ENCODE data around the gene TMEM167B.

TMEM167B gene

GRCh38 chr1:109112652-109113285, 22.2 kb downstream of the TMEM167B start:
- H3K4me3 ChIP-seq (ENCODE audit: low read length), result no peak overlapping the region
- peak; percentile 44 for DNase-seq (ENCODE audit: low read depth)
- peak; percentile 98 for TF ChIP-seq CTCF (conservative IDR thresholded peaks at IDR 0.05; ENCODE audit: low read depth, low read length)

- H3K4me3 ChIP-seq (ENCODE audit: low read length), result peak within 1 kb of the TSS; percentile 35
- DNase-seq (ENCODE audit: low read depth), result no peak
- TF ChIP-seq CTCF (conservative IDR thresholded peaks at IDR 0.05; ENCODE audit: low read depth, low read length), result no peak
These were observed 23.2 kb downstream of the TMEM167B start, which contains the start of gene ELAPOR1 for GRCh38 chr1:109113590-109114341. Gene ELAPOR1 (plus strand): TSS chr1:109114115. CDS start chr1:109114184, 69 bp downstream.

GRCh38 chr1:109114342-109114674, 23.7 kb downstream of the TMEM167B start:
- no peak overlapping the region for H3K4me3 ChIP-seq (ENCODE audit: low read length)
- DNase-seq (ENCODE audit: low read depth), result no peak
- no peak for TF ChIP-seq CTCF (conservative IDR thresholded peaks at IDR 0.05; ENCODE audit: low read depth, low read length)

GRCh38 chr1:109115685-109116084, 25.1 kb downstream of the TMEM167B start:
- no peak for TF ChIP-seq CTCF (conservative IDR thresholded peaks at IDR 0.05; ENCODE audit: low read depth, low read length)
- DNase-seq (ENCODE audit: low read depth), result no peak
- H3K4me3 ChIP-seq (ENCODE audit: low read length), result no peak overlapping the region

GRCh38 chr1:109116286-109116685, 25.7 kb downstream of the TMEM167B start:
- no peak for TF ChIP-seq CTCF (conservative IDR thresholded peaks at IDR 0.05; ENCODE audit: low read depth, low read length)
- H3K4me3 ChIP-seq (ENCODE audit: low read length), result no peak overlapping the region
- DNase-seq (ENCODE audit: low read depth), result no peak

- TF ChIP-seq CTCF (conservative IDR thresholded peaks at IDR 0.05; ENCODE audit: low read depth, low read length), result no peak
- H3K4me3 ChIP-seq (ENCODE audit: low read length), result no peak overlapping the region
- DNase-seq (ENCODE audit: low read depth), result no peak
These were observed 27.5 kb downstream of the TMEM167B start for GRCh38 chr1:109118089-109118488.

GRCh38 chr1:109120356-109120755, 29.8 kb downstream of the TMEM167B start:
- DNase-seq (ENCODE audit: low read depth), result no peak
- TF ChIP-seq CTCF (conservative IDR thresholded peaks at IDR 0.05; ENCODE audit: low read depth, low read length), result no peak
- H3K4me3 ChIP-seq (ENCODE audit: low read length), result no peak overlapping the region
